Upper lobe of left lung (tissue), 4 donors: ENCODE data around the gene DKK3.

ENCODE experiments used
- EP300 ChIP-seq, 4 donors: sonication (generic); formaldehyde crosslinking; IDR thresholded peaks; one replicate each; pipeline ENCODE4 v1.5.1; 2017; ENCODE audit warnings: antibody characterized with exemption in 4 of 4, control low read depth in 2 of 4
- POLR2A ChIP-seq, 4 donors: fragments of 450-650 bp; IDR thresholded peaks; one replicate each; pipeline ENCODE4 v1.5.1; 2016 to 2017; ENCODE audit warnings: antibody characterized with exemption in 4 of 4, mild to moderate bottlenecking in 2 of 4
- POLR2AphosphoS5 ChIP-seq, 2 donors: sonication (generic); formaldehyde crosslinking; IDR thresholded peaks; one replicate each; pipeline ENCODE4 v1.5.1; 2017; ENCODE audit warnings: antibody characterized with exemption in 2 of 2
- TF ChIP-seq, protein P1 (sequence below), 6 experiments: fragments of 450-650 bp in 4 of 6; fragments of 200-600 bp in 2 of 6; sonication (generic) in 2 of 6; IDR thresholded peaks; one replicate each; pipeline ENCODE4 v1.5.1; 2016 to 2019; ENCODE audit warnings: antibody characterized with exemption in 6 of 6

GRCh38 chr11:12026331-12027211 is 18.1 kb upstream of the DKK3 start:
- TF ChIP-seq, protein P1, sequence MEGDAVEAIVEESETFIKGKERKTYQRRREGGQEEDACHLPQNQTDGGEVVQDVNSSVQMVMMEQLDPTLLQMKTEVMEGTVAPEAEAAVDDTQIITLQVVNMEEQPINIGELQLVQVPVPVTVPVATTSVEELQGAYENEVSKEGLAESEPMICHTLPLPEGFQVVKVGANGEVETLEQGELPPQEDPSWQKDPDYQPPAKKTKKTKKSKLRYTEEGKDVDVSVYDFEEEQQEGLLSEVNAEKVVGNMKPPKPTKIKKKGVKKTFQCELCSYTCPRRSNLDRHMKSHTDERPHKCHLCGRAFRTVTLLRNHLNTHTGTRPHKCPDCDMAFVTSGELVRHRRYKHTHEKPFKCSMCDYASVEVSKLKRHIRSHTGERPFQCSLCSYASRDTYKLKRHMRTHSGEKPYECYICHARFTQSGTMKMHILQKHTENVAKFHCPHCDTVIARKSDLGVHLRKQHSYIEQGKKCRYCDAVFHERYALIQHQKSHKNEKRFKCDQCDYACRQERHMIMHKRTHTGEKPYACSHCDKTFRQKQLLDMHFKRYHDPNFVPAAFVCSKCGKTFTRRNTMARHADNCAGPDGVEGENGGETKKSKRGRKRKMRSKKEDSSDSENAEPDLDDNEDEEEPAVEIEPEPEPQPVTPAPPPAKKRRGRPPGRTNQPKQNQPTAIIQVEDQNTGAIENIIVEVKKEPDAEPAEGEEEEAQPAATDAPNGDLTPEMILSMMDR (IDR thresholded peaks at IDR 0.05): no peak
- TF ChIP-seq EP300 (IDR thresholded peaks at IDR 0.05) (no peak), POLR2AphosphoS5 (IDR thresholded peaks at IDR 0.05) (no peak), POLR2A (IDR thresholded peaks at IDR 0.05) (no peak)
